Glomerular visceral epithelial cell (primary cell): ENCODE data around the gene OR4Q3.
"Not testable (repeated sequence)": the region's sequence is repeated elsewhere in the genome, so short reads cannot be mapped to it uniquely, and the experiment has no call there.

ENCODE experiments used
- DNase-seq: peaks from one replicate; pipeline ENCODE4 v3.0.0-alpha.2; 2016; ENCODE audit errors: extremely low spot score

Gene OR4Q3

DNA sequence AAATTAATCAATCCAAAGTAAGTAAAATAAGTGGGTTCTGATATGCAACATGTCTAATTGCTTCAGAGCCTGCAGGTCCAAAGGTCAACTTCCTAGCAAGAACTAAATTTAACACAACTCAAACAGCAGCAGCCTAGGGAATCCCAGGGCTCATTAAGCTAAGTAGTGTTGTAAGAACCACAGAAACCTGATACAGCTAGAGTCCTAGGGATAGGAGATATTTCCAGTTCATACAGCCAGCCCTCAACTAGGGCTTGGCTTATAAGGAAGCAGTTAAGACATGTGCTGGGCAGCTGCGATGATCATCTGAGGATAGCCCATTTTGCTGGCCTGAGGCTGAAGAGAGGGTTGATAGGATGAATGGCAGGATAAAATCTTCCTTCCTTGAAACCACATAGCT is at the start of gene OR4Q3:
Gene OR4Q3, plus strand, starts transcription at position 316 of the 400 bp plus-strand sequence.
- DNase-seq = no peak

DNA sequence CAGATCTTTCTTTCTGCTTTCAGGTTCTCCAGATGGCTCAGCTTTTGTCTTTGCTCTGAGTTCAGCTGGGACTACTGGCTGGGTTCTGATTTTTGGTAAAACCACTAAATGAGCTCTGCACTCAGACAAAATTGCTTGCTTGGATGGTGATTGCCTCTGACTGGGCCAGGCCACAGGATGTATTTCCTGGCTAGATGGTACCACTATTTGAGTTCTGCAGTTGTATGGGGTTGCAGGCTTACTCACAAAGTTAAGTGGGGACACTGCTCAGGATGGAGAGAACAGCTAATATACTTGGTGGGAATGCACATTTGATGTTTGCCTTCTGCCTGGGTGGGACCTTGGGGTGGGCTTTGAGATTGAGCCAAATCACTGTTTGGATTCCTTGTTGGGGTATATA is 14.0 kb upstream of the OR4Q3 start:
- DNase-seq = no peak

DNA sequence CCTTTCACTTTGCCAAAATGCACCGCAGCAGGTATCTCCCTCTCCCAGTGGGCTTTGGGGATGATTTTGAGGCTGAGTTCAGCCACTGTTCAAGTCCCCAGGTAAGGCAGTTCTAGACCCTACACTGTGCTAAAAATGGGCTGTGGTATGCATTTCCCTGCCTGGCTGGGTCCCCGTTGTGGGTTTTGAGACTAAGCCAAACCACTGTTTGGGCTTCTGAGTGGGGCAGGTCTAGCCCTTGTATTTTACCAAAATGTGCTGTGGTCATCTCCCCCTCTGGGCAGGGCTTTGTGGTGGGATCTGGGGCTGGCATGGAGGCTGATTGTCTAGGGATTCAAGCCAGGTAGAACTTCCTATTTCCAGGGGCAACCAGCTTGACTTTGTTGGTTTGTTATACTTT is 13.6 kb upstream of the OR4Q3 start:
- no peak for DNase-seq

DNA sequence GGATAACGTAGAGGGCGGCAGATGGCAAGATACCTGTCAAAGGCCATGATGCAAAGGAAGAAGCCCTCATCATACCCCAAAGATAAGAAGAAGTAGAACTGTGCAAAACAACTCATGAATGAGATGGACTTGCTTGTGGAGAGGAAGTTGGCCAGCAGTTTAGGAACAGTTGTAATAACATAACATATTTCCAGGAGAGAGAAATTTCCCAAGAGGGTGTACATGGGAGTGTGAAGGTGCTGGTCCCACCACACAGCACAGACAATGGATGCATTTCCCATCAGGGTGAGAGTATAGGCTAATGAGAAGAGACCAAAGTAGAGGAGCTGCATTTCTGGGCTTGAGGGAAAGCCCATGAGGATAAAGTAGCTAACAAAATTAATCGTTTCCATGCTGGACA is 9.5 kb upstream of the OR4Q3 start:
- not testable (repeated sequence) for DNase-seq

DNA sequence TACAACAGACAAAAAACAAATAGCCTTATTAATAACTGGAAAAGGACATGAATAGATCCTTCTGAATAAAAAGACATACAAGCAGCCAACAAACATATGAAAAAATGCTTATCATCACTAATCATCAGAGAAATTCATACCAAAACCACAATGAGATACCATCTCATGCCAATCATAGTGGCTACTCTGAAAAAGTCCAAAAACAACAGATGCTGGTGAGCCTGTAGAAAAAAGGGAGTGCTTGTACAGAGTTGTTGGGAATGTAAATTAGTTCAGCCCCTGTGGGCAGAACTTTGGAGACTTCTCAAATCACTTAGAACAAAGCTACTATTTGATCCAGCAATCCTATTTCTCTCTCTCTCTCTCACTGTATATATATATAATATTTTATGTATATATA is 8.9 kb downstream of the OR4Q3 start:
- DNase-seq = not testable (repeated sequence)

DNA sequence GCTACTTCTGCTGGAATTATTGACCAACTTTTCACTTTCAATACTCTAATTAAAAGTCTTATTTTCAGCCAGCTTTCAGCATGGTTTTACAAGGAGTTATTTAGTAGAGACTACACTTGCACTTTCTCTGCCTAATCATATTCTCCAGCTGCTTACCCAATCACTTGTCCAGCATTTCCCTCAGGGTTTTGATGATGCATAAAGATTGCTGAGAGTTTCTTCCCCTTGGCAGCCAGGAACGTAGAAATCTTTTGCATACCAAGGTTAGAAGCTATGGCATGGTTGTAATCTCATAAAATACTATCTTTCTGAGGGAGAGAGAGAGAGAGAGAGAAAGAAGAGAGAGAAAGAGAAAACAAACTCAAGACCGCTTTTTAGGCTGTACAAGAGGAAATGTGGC is 10.8 kb downstream of the OR4Q3 start:
- DNase-seq = no peak

DNA sequence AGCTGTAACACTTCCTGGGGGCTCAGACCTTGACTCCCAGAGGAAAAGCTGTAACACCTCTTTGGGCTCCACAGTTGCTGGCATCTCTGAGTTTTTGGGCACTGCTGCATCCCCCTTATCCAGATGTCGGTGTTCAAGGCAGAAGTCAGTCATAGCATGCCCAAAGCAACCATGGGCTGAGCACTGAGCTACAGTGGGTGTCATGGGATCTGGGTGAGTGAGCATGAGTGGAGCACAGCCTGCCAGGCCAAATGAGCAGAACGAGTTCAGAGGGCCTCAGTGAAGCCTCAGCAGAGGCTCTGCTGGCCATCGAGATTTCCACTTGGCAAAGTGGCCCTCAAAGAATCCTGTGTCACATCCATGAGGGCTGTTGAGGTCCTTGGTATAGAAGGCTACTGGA is 28.1 kb downstream of the OR4Q3 start:
- not testable (repeated sequence) for DNase-seq

DNA sequence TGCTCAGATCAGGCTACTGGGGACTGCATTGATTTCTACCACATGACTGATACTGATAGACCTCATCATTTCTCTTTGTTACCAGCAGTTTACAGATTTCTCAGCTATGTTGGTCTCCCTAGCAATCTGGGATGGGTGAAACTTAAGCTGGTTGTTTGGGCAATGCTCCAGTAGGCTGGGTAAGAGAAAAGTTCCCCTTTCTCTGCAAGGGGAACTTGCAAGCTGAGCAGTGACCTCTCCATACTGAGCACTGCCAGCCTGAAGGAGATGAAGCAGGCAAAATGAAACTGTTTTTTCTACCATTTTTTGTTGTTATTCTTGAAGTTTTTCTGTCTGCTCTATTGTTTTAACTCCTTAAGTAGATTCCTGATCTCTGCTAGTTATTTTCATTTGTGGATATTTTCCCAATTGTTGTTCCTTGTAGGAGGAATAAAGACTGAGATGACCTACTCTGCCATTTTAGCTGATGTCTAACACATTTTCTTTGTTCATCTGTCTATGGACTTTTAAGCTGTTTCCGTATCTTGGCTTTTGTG is 28.6 kb downstream of the OR4Q3 start:
- DNase-seq = no peak

DNA sequence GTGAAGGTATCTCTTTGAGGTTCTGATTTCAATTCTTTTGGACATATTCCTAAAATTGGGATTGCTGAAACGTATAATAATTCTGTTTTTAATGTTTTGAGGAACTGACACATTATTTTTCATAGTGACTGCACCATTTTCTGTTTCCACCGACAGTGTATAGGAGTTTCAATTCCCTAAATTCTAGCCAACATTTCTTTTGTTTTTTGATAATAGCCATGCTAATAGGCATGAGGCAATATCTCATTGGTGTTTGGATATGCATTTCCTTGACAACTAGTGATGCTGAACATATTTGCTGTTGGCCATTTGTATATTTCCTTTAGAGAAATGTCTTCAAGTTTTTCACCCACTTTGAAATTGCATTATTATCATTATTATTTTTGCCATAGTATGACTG is 29.1 kb downstream of the OR4Q3 start:
- not testable (repeated sequence) for DNase-seq

DNA sequence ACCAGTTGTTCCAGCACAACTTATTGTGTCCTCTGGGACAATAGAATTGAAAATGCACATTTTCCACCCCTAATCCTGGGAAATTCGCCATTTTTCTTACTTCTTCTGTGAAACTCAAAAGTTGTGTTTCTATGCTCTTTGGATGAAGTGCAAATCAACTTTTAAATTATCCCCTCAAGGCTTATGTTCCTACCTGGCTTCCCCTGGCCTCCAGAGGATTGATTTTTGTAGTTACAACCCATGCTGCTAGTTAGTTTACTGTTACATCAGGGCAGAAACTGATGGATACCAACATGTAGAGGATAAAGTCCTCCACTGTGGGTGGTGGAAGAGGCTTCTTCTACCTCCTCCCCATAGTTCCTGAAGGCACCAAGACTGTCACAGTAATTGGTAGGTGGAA is 29.8 kb downstream of the OR4Q3 start, which contains the start of gene OR4M1:
Gene OR4M1, plus strand, starts transcription at position 301 of the 400 bp plus-strand sequence. CDS start 6,819 bp downstream, outside the sequence.
- DNase-seq = not testable (repeated sequence)

DNA sequence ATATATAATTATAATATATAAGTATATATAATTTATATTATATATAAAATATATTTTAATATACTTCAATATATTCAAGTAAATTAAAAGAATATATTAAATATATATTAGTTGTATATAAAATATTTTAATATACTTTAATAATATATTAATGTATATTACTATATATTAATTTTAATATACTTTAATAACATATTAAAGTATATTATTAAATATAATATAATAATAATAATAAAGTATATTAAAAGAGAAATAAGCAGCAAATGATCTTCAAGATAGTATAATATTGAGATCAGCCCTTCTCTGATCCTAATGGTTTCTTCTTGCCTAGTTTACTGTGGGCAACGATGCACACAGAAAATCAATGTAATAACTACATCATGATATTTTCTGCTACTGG is 32.2 kb downstream of the OR4Q3 start:
- no peak for DNase-seq

DNA sequence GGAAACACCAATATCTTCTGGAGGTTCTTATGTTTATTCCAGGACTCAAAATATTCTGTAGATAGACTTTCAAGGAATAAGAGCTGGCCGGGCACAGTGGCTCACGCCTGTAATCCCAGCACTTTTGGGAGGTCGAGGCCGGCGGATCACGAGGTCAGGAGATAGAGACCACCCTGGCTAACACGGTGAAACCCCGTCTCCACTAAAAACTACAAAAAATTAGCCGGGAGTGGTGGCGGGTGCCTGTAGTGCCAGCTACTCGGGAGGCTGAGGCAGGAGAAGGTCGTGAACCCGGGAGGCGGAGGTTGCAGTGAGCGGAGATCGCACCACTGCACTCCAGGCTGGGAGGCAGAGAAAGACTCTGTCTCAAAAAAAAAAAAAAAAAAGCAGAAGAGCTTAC is 42.5 kb downstream of the OR4Q3 start:
- not testable (repeated sequence) for DNase-seq

DNA sequence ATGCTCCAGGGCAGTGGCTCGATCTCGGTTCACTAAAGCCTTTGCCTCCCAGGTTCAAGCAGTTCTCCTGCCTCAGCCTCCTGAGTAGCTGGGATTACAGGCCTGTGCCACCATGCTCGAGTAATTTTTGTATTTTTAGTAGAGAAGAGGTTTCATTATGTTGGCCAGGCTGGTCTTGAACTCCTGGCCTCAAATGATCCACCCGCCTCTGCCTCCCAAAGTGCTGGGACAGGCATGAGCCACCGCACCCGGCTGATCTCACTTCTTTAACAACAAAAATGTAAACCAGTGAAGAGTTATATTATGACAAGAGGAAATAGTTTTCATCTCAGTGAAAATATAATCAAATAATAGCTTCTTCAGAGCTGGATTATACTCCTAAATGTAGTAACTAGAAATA is 43.9 kb downstream of the OR4Q3 start:
- DNase-seq = not testable (repeated sequence)

DNA sequence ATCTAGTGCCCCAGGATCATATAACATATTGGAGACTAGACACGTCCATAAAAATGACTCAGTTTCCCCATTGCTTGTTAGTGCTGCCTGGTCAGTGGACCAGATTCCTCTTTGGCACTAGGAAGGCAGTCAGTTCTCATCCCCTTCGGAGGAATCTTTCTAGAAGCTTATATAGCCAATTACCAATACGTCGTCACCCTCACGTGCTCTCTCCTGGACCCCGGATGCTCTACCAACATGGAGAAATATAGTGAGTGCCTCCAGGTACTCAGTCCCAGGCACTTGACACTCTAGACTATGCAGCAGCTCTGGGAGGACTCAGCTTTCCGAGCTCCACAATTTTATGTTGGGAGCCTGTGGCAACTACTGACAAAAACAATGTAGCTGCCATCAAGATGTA is 44.8 kb downstream of the OR4Q3 start:
- not testable (repeated sequence) for DNase-seq

DNA sequence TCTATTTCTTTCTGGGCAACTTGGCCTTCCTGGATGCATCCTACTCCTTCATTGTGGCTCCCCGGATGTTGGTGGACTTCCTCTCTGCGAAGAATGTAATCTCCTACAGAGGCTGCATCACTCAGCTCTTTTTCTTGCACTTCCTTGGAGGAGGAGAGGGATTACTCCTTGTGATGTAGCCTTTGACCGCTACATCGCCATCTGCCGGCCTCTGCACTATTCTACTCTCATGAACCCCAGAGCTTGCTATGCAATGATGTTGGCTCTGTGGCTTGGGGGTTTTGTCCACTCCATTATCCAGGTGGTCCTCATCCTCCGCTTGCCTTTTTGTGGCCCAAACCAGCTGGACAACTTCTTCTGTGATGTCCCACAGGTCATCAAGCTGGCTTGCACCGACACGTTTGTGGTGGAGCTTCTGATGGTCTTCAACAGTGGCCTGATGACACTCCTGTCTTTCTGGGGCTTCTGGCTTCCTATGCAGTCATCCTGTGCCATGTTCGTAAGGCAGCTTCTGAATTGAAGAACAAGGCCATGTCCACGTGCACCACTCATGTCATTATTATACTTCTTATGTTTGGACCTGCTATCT is 53.2 kb downstream of the OR4Q3 start:
- not testable (repeated sequence) for DNase-seq
